GM12892 (cell line): ENCODE data around the gene OR52E8.

Experiments used
- POLR2A ChIP-seq: IDR thresholded peaks from 2 replicates; pipeline ENCODE4 v1.6.1; 2011; ENCODE audit warnings: low read depth, low read length, control low read depth
- TAF1 ChIP-seq: IDR thresholded peaks from 2 replicates; pipeline ENCODE4 v1.6.1; 2011; ENCODE audit warnings: low read depth, mild to moderate bottlenecking, control low read depth, low read length, borderline replicate concordance

GRCh38 chr11:5818245-5818886 lies 39.1 kb downstream of the OR52E8 start:
- no peak for TF ChIP-seq POLR2A
- TF ChIP-seq TAF1 = no peak
